ENCODE measurements around the gene WASF3. TPM values are rescaled to one million over a fixed set of nuclear protein-coding genes. Genes with fewer than 3 reads are reported as not detected.

The WASF3 gene
- 23.0 and 24.3 TPM in 2 replicates for total RNA-seq

GRCh38 chr13:26557393-26558073 is at the start of gene WASF3:
Gene WASF3 (plus strand): TSS chr13:26557683. CDS start chr13:26642271, 84,588 bp downstream.

Other genes starting within 250 kb of the WASF3 start
- gene GPR12, start 203.1 kb downstream of the WASF3 start, total RNA-seq: not detected in 2 replicates